Mucosa of gallbladder (tissue), 1 donor: ENCODE data around the gene SCCPDH. TPM values are rescaled to one million over a fixed set of nuclear protein-coding genes. Genes with fewer than 3 reads are reported as not detected.

ENCODE experiments used
- DNase-seq: peaks from one replicate; pipeline ENCODE4 v3.0.0-alpha.2; 2020; ENCODE audit warnings: low spot score
- total RNA-seq: library from RNA; stranded (reverse); gene quantifications from one replicate; pipeline ENCODE4 v1.2.1, GENCODE V29; 2021
- donor health status: DM: no; HTN: no; CAD: no.

SCCPDH gene
- total RNA-seq, 1 donor from 2014 or later, result 38.1 TPM

DNA sequence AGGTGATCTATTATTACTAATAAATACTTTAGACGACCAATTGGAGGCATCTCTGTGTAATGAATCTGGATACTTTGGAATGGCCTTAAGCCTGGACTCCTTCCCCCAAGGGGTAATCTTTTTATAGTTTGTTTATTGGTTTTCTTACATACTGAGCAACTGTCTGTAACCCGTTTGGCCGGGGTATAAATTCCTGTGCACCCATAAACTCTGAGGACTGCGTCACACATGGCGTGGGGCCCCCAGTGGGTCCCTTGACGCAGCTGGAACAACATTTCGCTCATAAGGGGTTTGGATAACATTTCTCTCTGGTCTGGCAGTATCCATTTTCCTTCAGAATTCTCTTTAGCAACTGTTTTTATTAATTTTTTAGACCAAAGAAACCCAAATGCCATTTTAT, 26.5 kb downstream of the SCCPDH start:
- no peak for DNase-seq

- DNase-seq, result peak; percentile 30
Measured at GRCh38 chr1:246753670-246754535, 29.7 kb downstream of the SCCPDH start.

DNA sequence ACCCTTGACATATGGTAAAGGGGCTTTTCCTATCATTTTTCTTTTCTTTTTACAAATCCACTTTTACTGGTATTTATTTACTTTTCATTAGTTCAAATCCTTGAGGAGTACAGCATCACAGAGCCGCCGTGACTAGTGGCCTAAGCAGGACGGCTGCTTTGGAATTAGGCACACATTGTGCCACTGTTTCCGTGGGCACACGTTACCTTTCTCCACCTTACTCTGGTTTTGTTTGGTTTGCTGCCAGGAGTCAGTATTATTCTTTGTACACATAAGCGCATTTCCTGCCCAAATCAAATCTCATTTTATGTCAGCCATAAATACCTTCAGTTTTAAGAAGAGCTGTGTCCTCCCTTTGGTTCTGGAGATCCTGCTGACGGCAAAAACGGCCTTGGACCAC, 31.2 kb downstream of the SCCPDH start:
- no peak for DNase-seq

- DNase-seq, result no peak
Measured at GRCh38 chr1:246760422-246761347, 36.5 kb downstream of the SCCPDH start.

DNA sequence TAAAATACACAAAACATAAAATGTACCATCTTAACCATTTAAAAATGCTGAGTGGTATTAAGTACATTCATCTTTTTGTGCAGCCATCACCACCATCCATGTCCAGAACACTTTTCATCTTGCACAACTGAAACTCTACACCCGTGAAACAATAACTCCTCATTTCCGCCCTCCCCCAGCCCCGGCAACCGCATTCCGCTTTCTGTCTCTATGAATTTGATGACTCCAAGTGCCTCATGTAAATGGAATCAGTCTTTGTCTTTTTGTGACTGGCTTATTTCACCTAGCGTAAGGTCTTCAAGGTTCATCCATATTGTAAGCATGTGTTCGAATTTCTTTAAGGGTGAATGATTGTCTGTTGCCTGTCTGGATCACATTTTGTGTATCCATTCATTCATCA, 37.2 kb downstream of the SCCPDH start:
- DNase-seq, result no peak

GRCh38 chr1:246765521-246765920, 41.3 kb downstream of the SCCPDH start:
- no peak for DNase-seq

- DNase-seq, result no peak
Measured at GRCh38 chr1:246768403-246769020, 44.3 kb downstream of the SCCPDH start.

- peak; percentile 22 for DNase-seq
Measured at GRCh38 chr1:246769306-246769705, 45.1 kb downstream of the SCCPDH start.

DNA sequence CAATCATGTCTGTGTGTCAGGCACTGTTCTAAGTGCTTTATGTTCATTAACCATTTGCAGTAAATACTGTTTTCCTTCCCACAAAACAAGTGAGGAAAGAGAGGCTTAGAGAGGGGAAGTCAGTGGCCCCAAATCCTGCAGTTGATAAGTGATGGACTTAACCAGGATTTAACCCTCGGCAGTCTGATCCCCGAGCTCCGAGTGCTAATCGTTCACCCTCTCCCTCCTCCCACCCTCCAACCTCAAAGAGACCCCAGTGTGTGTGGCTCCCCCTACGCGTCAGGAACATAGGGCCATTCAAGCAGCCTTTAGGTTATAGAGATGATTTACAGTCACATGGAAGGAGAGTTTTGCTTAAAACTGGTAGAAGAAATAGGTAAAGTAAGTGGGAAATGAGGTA, 47.2 kb downstream of the SCCPDH start:
- no peak for DNase-seq

GRCh38 chr1:246772686-246773085, 48.5 kb downstream of the SCCPDH start:
- no peak for DNase-seq

GRCh38 chr1:246773213-246773641, 49.0 kb downstream of the SCCPDH start:
- DNase-seq, result no peak

DNA sequence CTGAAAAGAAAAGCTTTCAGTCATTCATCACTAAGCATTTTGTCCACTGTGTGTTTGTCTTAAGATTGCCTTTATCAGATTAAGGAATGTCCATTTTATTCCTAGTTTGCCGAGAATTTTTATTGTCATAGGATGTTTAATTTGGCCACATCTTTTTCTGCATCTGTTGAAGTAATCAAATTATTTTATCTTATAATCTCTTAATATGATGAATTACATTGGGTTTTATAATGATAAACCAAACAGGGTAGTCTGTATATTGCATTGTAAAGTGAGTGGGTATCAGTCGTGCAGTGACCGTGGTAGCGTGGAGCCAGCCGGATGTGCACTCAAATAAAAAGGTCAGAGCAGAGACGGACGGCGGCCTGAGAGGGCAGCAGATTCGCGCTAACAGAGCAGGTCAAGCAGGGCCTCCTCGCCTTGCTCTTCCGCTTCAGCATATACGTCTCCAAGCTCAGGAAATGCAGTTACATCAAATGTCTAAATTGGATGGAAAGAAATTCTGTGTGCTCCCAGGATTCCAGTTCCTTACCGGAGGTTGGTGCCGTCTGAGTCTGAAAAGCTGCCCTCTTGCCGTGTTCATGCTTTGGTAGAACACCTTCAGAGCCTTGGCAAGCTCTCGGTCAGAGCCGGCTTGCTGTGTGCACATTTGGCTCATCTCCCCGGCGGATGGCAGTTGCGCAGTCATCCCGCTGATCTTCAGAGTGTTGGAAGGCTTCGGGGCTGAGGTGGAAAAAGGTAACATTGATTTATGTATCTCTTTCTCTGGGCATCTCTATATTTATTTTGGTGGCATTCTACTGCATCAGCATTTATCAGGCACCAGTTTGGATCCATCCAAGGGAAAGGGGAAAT, 51.5 kb downstream of the SCCPDH start:
- no peak for DNase-seq

GRCh38 chr1:246776923-246777322, 52.7 kb downstream of the SCCPDH start:
- DNase-seq, result no peak

DNA sequence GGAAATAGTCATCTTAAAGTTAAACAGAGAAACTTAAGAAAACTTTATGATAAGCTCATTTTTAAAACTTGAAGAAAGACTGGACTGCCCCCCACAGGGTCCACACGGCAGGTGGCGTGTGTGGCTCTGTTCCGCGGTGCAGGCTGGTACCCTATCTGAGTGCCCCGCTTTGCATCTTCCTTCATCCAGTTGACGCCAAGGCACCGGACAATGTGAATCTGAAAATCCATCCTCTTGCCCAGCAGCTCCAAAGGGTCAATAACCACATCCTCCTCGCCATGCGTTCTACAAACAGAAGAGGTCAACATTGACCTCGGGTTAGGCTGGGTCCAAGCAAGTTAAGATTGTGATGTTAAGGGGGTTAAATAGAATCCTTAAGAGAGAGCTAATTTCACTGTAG, 54.5 kb downstream of the SCCPDH start:
- DNase-seq, result no peak

DNA sequence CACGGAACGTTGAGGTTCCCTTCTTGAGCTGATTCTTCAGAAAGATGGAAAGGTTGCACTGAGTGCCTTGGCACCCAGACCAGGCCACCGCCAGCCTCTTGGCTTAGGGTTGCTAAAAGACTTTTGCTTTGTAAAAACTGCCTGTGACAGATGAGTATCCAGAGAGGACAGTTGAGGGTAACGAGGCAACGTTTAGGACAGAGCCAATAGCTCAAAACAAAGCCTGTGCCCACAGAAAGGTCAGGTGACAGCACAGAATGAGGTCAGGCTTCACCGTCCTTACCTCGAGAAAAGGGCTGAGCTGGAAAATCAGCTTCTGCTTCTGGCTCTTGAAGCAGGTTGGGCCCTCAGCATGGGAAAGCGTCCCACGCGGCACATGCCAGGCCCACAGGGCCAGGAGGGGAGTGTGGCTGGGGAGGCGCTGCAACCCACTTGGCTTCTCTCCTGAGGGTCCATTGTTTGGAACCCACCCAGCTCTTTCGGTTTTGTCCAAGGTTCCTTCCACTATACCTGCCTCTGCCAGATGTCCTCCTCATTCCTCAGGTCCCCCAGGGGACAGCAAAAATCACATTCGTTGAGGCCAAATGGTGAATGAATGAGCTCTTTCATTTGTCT, 55.5 kb downstream of the SCCPDH start:
- DNase-seq, result no peak

DNA sequence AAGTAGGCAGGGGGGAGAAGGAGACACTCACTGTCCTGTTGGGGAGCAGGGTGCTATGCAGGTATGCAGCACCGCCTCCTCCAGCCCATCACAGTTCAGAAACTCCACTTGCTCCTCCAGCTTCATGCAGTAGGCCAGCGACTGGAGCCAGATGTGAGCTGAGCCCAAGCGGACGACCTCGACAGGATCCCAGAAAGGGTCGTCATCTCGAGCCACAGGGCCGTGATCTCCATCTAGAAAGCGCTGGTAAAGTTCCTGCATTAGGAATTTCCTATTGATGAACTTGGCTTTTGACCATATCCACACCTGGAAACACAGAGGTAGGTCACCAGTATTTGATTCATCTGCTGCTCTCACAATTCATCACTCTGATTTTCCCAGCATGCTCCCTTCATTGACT, 56.1 kb downstream of the SCCPDH start:
- DNase-seq, result no peak

DNA sequence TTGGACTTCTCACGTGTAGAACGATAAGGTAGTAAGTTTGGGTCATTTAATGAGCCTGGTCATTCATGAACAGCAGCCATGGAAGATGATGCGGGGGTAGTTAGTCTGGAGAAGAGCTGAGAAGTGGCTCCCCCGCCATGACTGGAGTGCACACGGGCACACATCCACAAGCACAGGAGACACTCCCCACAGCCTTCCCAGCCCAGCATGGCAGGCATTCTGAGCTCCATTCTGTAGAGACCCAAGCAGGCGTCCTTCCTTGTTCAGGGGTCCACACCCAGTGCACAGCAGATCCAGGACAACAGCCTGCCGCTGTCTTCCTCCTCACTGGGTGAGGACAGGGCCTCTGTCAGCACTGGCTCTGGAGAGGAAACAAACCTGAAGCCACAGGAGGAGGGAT, 57.0 kb downstream of the SCCPDH start:
- DNase-seq, result no peak

DNA sequence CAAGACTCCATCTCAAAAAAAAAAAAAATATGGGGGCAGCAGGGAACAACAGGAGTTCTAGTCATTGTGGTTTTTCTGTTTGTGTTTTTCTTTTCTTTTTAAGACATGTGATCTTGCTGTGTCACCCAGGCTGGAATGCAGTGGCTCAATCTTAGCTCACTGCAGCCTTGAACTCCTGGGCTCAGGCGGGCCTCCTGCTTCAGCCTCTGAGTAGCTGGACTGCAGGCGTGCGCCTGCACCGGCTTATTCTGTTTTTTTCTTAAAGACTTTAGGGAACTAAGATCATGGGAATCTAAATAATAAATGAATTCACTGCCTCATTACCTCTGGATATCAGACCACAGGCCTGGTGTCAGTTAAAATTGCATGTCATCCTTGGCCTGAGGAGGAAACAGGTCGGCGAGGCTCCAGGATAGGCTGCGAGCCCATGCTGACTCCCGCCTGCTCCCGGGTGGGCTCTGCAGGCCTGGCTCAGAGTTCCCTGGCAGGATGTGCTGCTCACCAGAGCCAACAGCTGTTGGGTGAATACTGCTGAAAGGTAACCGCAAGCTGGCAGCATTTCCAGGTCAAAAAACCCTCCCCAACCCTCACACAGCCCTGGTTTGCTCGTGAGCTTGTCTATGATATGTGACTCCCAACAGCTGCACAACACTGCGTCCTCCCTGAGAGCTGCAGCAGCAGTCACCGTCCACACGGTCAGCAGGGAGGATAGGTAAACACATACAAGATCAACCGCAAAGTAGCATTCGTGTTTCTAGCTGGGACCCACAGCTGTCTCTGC, 58.1 kb downstream of the SCCPDH start:
- no peak for DNase-seq

GRCh38 chr1:246784621-246785493, 60.6 kb downstream of the SCCPDH start:
- no peak for DNase-seq
